Left ventricle myocardium inferior (tissue), 1 donor: ENCODE data around the gene TEX53. TPM values are rescaled to one million over a fixed set of nuclear protein-coding genes. Genes with fewer than 3 reads are reported as not detected.

Experiments used
- DNase-seq: peaks from one replicate; pipeline ENCODE4 v3.0.0-alpha.2; 2020
- H3K27ac ChIP-seq: fragments of 200-600 bp; replicated peaks from 2 replicates; pipeline ENCODE4 v1.8.0; 2021
- H3K27me3 ChIP-seq: fragments of 200-600 bp; 2 replicates; pipeline ENCODE4 v1.8.0; 2021; ENCODE audit warnings: low read depth
- H3K36me3 ChIP-seq: fragments of 200-600 bp; 2 replicates; pipeline ENCODE4 v1.8.0; 2021
- H3K4me1 ChIP-seq: fragments of 200-600 bp; 2 replicates; pipeline ENCODE4 v1.8.0; 2021
- H3K4me3 ChIP-seq: fragments of 200-600 bp; 2 replicates; pipeline ENCODE4 v1.8.0; 2021; ENCODE audit warnings: mild to moderate bottlenecking, moderate library complexity
- H3K9me3 ChIP-seq: fragments of 200-600 bp; replicated peaks from 2 replicates; pipeline ENCODE4 v1.8.0; 2021
- intact Hi-C: fragments of 100-400 bp; cut with micrococcal nuclease; formaldehyde crosslinking; loops from one replicate; pipeline ENCODE4 v1.11.0; 2022
- total RNA-seq: library from RNA; stranded (reverse); fragmentation: NEBNext Ultra II Directional; extraction: Animal tissue kit (Norgen Biotek cat#: 25700); gene quantifications from one replicate; pipeline ENCODE4 v1.2.1, GENCODE V29; 2021
- TF ChIP-seq, protein P1 (sequence below): fragments of 200-600 bp; IDR thresholded peaks from 2 replicates; pipeline ENCODE4 v1.8.0; 2021; ENCODE audit warnings: antibody characterized with exemption, mild to moderate bottlenecking, borderline replicate concordance
- donor health status: DM: no; HTN: yes; CAD: no; lungs with severe emphysema.

Gene TEX53
- total RNA-seq, 1 donor from 2014 or later: not detected

DNA sequence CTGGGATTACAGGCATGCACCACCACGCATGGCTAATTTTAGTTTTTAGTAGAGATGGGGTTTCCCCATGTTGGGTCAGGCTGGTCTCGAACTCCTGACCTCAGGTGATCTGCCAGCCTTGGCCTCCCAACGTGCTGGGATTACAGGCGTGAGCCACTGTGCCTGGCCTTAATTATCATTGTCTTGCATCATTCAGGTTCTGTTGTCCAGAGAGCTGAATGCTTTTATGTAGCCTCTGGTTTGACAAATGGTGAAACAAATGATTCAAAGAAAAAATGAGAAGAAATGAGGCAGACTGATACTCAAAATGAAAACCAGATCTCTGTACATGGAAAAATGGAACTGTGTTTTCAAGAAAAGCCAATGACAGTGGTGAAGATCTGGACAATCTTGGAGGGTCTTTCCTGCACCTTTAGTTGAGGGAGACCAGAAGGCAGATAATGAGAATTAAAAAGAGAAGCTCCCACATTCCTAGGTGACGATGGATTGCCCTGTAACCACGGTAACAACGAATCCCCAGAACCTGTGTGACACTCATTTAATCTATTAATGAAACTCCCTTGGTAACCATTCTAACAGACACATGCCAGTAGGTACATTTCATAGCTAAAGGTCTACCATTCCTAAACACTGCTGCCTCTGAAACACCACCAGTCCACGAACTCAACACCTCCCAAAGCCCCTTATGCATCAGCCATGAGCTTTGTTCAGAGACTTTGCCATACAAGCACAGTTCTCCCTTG, 22.8 kb upstream of the TEX53 start:
- H3K9me3 ChIP-seq: no peaks in the 10 kb centered on the region
- no peaks in the 10 kb centered on the region for H3K36me3 ChIP-seq
- H3K4me3 ChIP-seq: no peak overlapping the region
- H3K27ac ChIP-seq: no peak overlapping the region
- intact Hi-C loops: no loop called here
- no peaks in the 10 kb centered on the region for H3K4me1 ChIP-seq
- no peak for DNase-seq
- TF ChIP-seq, protein P1, sequence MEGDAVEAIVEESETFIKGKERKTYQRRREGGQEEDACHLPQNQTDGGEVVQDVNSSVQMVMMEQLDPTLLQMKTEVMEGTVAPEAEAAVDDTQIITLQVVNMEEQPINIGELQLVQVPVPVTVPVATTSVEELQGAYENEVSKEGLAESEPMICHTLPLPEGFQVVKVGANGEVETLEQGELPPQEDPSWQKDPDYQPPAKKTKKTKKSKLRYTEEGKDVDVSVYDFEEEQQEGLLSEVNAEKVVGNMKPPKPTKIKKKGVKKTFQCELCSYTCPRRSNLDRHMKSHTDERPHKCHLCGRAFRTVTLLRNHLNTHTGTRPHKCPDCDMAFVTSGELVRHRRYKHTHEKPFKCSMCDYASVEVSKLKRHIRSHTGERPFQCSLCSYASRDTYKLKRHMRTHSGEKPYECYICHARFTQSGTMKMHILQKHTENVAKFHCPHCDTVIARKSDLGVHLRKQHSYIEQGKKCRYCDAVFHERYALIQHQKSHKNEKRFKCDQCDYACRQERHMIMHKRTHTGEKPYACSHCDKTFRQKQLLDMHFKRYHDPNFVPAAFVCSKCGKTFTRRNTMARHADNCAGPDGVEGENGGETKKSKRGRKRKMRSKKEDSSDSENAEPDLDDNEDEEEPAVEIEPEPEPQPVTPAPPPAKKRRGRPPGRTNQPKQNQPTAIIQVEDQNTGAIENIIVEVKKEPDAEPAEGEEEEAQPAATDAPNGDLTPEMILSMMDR: no peak
- peaks cover 59% of the 10 kb centered on the region for H3K27me3 ChIP-seq

DNA sequence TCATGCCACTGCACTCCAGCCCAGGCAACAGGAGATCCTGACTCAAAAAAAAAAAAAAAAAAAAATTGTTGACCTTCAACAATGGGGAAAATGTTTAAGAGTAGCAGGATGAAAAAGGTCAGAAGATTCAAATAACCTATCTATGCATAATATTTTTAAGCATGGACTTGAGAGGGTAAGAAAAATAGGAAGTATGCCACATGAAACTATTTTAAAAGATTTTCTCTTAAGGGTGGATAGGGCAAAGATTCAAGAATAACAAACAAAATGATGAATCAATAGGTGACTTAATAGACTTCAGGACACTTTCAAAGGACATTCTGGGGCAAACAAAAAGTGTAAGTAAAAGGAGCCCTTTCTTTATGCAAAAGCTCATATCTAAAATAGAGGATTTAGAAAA, 21.2 kb upstream of the TEX53 start:
- no peaks in the 10 kb centered on the region for H3K36me3 ChIP-seq
- no peaks in the 10 kb centered on the region for H3K4me1 ChIP-seq
- intact Hi-C loops: loop anchor here (10.0 kb wide), 1 partner anchor 226 kb away; no protein-coding TSS in a partner anchor
- H3K27ac ChIP-seq: no peak overlapping the region
- no peak overlapping the region for H3K4me3 ChIP-seq
- DNase-seq: no peak
- H3K27me3 ChIP-seq: peaks cover 73% of the 10 kb centered on the region
- H3K9me3 ChIP-seq: no peaks in the 10 kb centered on the region
- TF ChIP-seq, protein P1: no peak

DNA sequence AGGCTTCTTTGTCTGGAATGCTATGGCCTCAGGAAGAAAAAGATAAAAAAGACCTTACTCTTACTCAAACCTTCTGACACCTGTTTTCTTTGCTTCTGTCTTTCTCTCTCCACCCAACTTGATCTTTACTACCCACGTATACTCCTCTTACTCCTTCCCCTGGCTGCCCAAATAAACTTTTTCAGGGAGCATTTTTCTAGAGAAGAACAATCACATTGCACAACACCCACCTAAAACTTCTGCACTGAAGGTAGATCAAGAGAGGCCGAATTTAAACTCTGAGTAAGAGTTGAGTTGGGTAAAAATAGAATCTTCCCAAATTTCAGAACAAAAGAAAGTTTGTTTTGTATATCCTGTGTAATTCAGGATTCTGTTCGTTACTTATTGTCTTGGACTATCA, 20.5 kb upstream of the TEX53 start:
- TF ChIP-seq, protein P1: no peak
- Histone ChIP-seq H3K27ac (no peak overlapping the region), H3K4me1 (no peaks in the 10 kb centered on the region), H3K9me3 (no peaks in the 10 kb centered on the region), H3K4me3 (no peak overlapping the region), H3K36me3 (no peaks in the 10 kb centered on the region), H3K27me3 (peaks cover 73% of the 10 kb centered on the region)
- DNase-seq: no peak
- intact Hi-C loops: loop anchor here (10.0 kb wide), 1 partner anchor 227 kb away; no protein-coding TSS in a partner anchor

DNA sequence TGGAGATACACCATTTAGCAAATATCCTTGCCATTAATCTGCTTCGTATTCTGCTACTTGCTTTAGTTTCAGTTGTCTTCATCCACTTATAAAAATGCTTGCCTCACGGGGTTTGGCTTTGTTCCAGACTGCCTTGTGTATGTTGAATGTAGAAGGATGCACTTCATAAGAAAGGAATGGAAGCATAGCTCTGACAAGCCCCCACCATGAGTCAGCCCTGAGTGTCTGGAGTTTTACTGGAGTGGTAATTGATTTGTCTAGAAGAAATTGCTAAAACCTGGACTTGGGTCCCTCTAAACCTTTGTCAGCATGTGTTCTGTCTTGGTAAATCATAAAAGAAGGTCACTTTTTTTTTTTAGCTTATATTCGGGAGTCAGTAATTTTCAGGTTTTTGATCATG, 19.8 kb upstream of the TEX53 start:
- Histone ChIP-seq H3K27me3 (peaks cover 75% of the 10 kb centered on the region), H3K27ac (no peak overlapping the region), H3K4me1 (no peaks in the 10 kb centered on the region), H3K9me3 (no peaks in the 10 kb centered on the region), H3K4me3 (no peak overlapping the region), H3K36me3 (no peaks in the 10 kb centered on the region)
- intact Hi-C loops: loop anchor here (10.0 kb wide), 1 partner anchor 227 kb away; no protein-coding TSS in a partner anchor
- DNase-seq: no peak
- TF ChIP-seq, protein P1: no peak

DNA sequence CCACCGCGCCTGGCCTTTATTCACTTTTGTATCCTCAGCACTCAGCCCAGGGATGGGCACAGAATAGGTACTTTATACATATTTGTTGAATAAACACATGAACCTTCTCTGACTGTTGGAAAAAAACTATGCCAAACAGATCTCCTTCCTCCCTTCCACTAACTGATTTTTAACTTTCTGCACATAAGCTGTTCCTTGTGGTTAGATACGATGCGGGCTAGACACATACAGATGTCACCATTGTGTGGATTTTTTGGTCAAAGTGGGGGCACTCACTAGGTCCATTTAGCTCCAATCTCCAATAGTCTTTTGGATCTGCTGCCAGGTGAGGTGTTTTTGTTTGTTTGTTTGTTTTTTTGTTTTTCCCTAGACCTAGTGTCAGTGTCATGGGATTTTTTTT, 19.3 kb upstream of the TEX53 start:
- intact Hi-C loops: loop anchor here (10.0 kb wide), 1 partner anchor 228 kb away; no protein-coding TSS in a partner anchor
- H3K27ac ChIP-seq: no peak overlapping the region
- H3K36me3 ChIP-seq: no peaks in the 10 kb centered on the region
- H3K27me3 ChIP-seq: peaks cover 77% of the 10 kb centered on the region
- no peak overlapping the region for H3K4me3 ChIP-seq
- H3K9me3 ChIP-seq: no peaks in the 10 kb centered on the region
- TF ChIP-seq, protein P1: no peak
- DNase-seq: no peak
- no peaks in the 10 kb centered on the region for H3K4me1 ChIP-seq
